ENCODE data around the gene UVSSA.

DNA sequence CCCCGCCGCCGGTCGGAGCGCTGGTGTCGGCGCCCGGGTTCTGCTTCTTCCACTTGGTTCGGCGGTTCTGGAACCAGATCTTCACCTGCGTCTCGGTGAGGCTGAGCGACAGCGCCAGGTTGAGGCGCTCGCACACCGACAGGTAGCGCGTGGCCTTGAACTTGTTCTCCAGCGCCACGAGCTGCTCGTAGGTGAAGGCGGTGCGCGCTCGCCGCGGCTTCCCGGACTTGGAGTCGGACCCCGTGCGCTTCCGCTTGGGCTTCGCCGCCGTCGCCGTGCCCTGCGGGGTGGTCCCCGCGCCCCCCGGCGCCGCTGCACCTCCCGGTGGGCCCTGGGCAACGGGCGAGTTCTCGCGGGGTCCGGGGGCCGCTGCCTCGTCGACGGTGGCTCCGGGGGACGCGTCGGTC is 56.2 kb downstream of the UVSSA start:
- TF ChIP-seq POLR2AphosphoS5 (IDR thresholded peaks at IDR 0.05), result no peak
- TF ChIP-seq CTCF (IDR thresholded peaks at IDR 0.05), result no peak
- TF ChIP-seq POLR2A (IDR thresholded peaks at IDR 0.05), result no peak
